ENCODE measurements around the gene KRTCAP2.

Gene KRTCAP2

DNA sequence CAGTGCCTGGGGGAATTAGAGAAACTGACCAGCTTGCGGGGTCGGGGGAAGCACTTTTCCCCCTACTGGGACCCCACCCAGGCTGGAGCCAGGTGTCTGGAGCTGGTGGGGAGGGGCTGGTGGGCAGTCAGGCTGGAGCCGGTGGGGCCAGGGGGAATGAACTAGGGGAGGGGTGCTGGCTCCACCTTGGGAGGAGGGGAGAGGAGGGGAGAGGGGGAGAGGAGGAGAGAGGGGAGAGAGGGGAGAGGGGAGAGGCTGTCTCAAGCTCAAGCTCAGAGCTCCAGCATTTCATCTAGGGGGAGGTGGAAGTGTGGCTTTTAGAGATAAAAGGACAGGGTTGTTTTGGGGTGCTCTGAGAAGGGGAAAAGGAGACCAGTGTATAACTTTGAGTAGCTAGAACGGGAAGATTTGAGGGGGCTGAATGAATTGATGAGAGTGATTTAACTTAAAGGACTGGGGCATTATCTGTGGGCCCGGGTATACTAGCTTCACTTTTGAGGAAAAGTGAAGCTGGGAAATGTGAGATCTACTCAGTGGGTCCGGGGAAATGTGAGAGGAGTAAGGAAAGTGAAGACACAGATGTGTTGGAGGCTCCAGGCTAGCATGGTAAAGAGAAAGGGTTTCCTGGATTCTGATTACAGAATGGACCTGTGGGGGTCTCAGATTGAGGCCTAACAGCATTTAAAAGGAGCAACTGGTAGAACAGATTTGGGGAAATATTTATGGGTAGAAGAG lies 42.7 kb downstream of the KRTCAP2 start:
- no peak for DNase-seq

DNA sequence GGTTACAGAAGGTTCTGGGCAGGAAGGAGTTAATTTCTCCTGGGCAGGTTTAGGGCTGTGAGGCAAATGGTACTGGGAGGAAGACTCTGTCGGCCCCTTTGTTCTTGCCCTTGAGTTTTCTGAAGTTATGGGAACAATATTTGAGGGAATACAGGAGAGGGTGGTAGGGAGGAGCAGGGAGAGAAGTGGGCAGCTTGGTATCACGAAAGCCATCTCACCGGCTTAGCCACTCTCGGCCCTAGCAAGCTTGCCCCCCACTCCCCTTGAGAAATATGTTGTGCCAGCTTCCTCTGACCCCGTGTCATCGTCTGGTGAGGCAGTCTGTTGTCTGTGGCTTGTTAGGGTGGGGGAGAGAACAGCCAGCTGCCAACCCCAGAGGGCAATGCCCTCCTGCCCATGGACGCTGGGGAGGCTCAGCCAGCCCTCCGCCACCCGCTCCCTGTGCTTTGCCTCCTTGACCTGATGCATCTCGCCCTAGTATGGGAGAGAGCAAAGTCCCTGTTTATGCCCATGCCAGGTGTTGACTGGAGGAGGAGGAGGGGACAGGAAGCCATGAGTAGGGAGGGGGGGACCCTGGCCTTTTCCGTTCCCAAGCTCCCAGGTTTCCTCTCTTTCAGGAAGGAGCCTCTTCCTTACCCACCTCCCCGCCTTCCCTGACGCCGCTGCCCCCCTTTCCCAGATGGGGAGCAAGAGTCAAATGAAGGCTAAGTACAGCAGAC lies 44.2 kb downstream of the KRTCAP2 start:
- DNase-seq, result no peak

DNA sequence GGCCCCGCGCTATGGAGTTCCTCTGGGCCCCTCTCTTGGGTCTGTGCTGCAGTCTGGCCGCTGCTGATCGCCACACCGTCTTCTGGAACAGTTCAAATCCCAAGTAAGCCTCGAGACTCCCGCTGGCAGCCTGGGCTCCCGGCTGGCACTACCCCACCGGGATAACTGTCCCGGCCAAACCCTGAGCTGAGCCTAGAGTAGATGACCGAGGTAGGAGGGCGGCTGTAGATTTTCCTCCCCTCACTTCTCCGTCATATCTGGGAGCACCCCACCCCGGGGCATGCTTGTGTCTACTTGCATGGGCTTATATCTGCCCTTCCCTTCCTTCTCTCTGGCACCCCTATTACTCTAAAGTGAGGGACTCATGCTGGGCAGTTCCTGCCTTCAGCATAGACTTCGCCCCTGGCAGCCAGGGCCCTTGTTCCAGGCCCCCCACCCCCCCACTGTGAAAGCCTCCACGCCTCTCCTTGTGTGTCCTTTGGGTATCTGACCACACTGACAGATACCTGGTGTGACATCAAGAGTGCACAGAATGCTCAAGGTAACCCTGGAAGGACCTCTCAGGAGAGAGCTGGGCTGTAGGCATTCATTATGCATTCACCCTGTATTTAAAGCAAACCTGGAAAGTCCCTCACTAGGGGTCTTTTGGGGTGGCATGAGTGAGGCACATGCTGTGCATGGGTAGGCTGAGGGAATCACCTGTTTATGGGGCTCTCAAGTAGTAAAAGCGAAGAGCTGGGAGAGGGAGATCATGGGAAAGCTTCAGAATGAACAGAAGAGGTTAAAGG lies 44.9 kb downstream of the KRTCAP2 start:
- DNase-seq, result no peak

DNA sequence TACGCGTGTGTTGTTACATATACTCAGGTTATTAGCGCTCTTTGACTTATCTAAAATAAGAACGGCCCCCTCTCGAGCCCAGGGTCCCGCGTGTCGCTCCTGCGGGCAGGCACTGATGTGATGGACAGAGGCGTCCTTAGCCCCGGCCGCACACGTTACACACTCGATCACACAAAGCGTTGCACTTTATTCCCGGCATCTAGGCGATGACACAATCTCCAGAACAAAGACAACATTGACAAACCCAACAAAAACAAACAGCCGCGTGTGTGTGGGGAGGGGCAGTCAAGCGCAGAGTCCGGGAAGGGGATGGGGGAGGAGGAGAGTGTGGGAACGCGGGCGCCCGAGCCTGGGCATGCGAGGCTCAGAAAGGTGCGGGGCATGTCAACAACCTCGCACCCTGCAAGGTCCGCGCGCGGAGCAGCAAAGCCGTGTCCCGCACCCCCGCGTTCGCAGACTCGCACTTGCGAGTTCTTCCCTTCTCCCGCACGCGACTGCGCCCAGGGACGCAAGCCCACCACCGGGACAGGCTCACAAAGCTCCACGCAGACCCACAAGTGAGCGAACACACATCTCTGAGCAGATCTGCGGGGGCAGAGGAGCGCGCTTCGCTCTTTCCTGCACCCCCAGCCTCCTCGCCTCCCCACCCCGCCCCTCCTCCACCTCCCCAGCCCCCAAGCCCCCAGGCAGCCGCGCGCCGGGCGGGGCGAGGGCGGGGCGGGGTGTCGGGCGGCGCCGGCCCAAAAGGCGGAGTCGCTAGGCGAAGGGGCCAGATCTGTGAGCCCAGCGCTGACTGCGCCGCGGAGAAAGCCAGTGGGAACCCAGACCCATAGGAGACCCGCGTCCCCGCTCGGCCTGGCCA lies 45.8 kb downstream of the KRTCAP2 start, which contains the start of gene EFNA1:
EFNA1 (plus strand) TSS at position 772 of the 862 bp plus-strand sequence. CDS start 102 bp downstream, outside the sequence.
- DNase-seq, result no peak

DNA sequence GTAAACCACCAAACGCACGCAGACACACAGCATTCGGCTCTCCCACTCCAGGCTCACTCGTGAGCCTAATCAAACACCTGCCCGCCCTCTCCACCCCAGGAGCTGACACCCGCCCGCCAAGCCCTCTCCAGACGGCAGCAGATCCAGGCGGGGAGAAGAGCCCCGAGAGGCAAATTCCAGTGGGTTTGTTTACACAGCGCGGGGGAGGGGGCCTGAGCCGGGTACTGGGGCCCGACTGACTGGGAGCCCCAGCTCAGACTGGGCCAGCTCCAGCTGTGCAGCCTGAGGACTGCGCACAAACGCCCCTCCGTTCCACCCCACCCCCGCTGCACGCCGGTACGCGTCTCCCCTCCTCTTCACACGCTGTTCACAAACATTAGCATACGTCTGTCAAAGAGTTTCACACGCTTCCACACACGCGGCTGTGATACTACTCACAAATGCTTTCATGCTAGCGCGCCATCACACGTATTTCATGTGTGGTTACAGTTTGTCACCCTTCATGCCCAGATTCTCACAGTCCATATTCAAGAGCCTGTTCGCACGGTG lies 46.5 kb downstream of the KRTCAP2 start:
- no peak for DNase-seq

DNA sequence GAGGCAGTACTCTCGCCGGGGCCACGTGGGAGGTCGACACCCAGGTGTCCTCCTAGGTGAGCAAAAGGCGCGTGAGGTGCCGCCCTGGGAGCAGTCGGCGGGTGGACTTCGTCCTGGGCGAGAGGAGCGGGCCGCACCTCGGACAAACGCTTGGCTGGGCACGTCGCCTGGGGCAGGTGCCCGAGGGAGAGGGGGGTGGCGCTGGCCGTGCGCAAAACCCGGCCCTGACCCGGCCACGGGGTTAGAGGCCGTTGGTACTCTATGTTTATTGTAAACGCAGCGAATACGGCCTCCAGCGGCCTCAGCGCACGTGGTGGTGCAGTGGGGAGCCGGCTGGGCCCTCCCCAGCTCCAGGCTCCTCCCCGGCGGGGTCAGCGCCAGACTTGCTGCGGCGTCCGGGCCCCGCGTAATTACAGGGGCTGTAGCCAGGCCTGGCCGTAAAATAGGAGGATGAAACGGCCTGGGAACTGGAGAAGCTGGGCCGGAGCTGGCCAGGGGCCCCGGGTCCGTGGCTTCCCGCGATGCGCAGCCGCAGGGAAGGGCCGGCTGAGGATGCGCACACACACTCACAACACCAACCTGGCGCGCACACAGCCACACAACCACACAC lies 47.1 kb downstream of the KRTCAP2 start:
- no peak for DNase-seq

DNA sequence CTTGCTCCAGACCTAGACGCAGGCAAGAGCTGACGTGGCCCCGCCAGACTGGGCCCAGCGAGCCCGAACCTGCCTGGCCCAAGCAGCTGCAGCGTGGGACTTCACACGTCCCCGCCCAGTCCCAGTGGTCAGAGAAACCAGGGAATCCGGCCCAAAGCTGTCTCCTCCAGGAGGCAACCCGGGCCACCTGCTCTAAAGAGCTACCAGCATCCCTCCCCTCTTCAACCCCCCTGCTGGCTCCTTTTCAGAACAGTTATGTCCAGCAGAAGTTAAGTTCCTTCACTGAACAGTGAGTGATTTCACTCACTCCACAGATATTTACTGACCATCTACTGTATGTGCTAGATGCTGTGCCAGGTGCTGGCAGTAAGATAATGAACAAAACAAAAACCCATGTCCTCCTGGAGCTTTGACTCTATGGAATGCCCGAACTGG lies 47.6 kb downstream of the KRTCAP2 start:
- no peak for DNase-seq

DNA sequence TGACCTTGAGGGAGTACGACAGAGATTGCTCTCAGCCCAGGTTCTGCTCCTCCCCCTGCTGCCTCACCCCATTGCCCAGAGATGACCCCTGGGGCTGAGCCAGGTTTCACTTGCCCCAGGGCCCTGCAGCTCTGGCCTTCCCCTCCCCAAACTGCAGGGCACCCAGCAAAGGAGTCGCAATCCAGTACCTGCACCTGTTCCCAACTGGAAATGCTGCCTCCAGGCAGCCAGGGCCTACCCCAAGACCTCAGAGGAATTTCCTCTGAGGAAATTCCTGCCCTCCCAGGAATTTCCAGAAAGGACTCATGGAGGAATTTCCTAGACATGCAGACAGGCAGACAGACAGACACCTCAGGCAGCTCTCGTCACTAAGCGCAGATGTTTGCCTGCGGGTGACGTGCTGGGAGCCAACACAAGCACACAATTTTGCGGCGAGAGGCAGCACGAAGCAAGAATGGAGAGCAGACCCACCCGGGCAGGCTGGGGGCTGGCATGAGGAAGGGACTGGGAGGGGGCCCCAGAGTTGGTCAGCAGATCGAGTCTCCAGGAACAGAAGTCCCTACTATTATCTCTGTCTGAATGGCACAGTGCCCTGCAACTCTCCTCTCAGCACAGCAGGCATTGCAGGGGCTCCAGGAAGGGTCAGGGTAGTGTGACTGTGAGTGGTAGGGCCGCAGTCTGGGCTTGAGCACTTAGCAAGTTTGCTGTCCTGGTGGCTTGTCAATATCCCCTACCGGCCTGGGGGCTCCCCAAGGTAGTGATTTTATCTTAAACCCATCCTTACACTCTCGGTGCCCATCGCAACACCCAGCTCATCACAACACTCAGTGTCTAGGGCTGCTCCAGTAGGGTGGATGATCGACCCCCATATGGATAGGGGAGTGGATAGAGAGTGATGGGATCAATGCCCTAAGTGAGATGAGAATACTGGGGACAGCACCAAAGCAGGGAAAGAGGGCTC lies 48.3 kb downstream of the KRTCAP2 start:
- no peak for DNase-seq

DNA sequence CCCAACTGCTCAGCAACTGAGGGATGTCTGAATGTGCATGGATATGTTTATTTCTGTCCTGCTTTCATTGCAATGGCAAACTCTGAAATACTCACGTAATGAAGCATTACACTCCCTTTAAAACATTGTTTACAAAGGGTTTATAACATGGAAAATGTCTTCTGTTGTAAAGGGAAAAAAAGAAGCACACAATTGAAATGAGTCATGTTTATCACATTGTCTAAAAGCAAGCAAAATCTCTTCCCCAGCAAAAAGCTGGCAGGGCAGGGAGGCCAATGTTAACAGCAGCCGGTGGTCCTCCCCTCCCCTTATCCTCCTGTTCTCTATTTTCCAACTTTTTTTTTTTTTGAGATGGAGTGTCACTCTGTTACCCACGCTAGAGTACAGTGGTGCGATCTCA lies 49.3 kb downstream of the KRTCAP2 start:
- DNase-seq, result no peak

DNA sequence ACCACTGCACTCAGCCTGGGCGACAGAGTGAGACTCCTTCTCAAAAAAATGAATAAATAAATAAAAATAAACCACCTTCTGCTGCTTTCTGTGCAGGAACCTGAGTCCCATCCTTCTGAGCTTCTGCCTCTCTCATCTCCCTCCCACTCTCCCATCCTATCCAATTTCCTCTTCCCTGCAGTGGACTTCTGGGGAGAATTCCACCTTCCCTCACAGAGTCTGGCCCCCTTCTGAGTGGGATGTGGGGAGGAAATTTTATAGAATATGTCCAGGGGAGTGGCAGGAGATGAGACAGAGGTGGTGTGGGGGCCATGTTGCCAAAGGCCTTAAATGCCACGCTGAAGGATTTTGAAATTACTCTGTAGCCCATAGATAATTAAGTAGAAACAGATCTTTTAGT lies 50.8 kb downstream of the KRTCAP2 start:
- DNase-seq, result no peak

DNA sequence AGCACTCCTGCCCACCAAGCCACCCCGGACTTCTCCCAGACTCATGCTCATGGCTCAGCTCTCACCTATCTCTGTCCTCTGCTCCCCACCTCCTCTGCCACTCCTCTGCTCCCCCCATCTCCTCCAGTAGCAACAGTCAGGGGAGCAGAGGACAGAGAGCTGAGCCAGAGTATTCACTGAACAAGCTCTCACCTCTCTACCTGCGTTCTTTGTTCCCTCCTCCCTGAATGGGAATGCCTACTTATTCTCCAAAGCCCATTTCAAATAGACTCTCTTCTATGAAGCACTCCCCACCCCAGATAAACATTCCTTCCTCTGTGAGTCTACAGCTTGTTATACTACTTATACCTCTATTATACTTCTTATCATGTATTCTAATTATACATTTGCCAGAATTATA lies 51.9 kb downstream of the KRTCAP2 start:
- no peak for DNase-seq

DNA sequence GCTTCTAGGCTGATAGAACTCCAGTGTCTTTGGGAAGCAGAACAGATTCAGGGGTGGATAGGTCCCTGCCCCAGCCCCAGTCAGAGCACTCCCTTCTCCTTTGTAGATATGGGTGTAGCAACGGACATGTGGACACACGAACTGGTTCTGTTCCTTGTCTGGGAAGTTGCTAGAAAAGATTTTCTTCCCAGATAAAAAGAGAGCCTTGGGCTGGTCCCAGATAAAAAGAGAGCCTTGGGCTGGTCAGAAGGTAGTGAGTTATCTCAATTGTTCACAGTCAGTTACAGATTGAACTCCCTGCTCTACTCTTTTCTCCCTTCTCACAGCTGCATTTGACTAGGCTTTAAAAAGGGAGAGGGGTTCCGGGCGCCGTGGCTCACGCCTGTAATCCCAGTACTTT lies 52.9 kb downstream of the KRTCAP2 start:
- DNase-seq, result no peak
